SW 1271 (cell line): ENCODE results near the gene TIMM29.
A peak's percentile ranks its signal among the peaks of the same experiment; 100 is the strongest.
"Not testable (repeated sequence)": the region's sequence is repeated elsewhere in the genome, so short reads cannot be mapped to it uniquely, and the experiment has no call there.

Experiments used
- DNase-seq, 2 experiments: peaks; one replicate each; lab custom pipeline; 2025; lab: John Stamatoyannopoulos, UW

TIMM29 gene

GRCh38 chr19:10912619-10913018 is 16.0 kb upstream of the TIMM29 start:
- no peak for DNase-seq

- DNase-seq = no peak
Measured at GRCh38 chr19:10913716-10914340, 14.8 kb upstream of the TIMM29 start.

GRCh38 chr19:10915130-10916091 is 13.2 kb upstream of the TIMM29 start:
- peak in 1 of 2 experiments; percentile 39 for DNase-seq

GRCh38 chr19:10916602-10917001 is 12.0 kb upstream of the TIMM29 start:
- no peak for DNase-seq

- DNase-seq = no peak
Measured at GRCh38 chr19:10918359-10918758, 10.3 kb upstream of the TIMM29 start.

GRCh38 chr19:10919352-10920287 is 9.0 kb upstream of the TIMM29 start:
- DNase-seq = no peak

GRCh38 chr19:10920288-10920655 is 8.3 kb upstream of the TIMM29 start:
- DNase-seq = no peak

- DNase-seq = no peak
Measured at GRCh38 chr19:10920781-10921180, 7.8 kb upstream of the TIMM29 start.

- DNase-seq = no peak
Measured at GRCh38 chr19:10921199-10921909, 7.3 kb upstream of the TIMM29 start.

GRCh38 chr19:10921910-10922637 is 6.5 kb upstream of the TIMM29 start:
- DNase-seq = no peak

- DNase-seq = no peak
Measured at GRCh38 chr19:10922638-10923014, 6.0 kb upstream of the TIMM29 start.

GRCh38 chr19:10923260-10924112 is 5.1 kb upstream of the TIMM29 start:
- DNase-seq = no peak

- DNase-seq = no peak
Measured at GRCh38 chr19:10924597-10924996, 4.0 kb upstream of the TIMM29 start.

GRCh38 chr19:10927730-10928562 is 665 bp upstream of the TIMM29 start:
- DNase-seq = no peak

- no peak for DNase-seq
Measured at GRCh38 chr19:10929402-10929794, 787 bp downstream of the TIMM29 start.

GRCh38 chr19:10935371-10936059 is 6.9 kb downstream of the TIMM29 start:
- DNase-seq = no peak

- peak in 1 of 2 experiments; percentile 76 for DNase-seq
Measured at GRCh38 chr19:10936661-10937084, 8.1 kb downstream of the TIMM29 start.

GRCh38 chr19:10941649-10942048 is 13.0 kb downstream of the TIMM29 start:
- DNase-seq = not testable (repeated sequence)
